Left ventricle myocardium inferior (tissue), 1 donor: ENCODE results near the gene ANKRD10. TPM values are rescaled to one million over a fixed set of nuclear protein-coding genes. Genes with fewer than 3 reads are reported as not detected.
A peak's percentile ranks its signal among the peaks of the same experiment; 100 is the strongest.

Experiments used
- DNase-seq: peaks from one replicate; pipeline ENCODE4 v3.0.0-alpha.2; 2020
- H3K27ac ChIP-seq: fragments of 200-600 bp; replicated peaks from 2 replicates; pipeline ENCODE4 v1.8.0; 2021
- H3K27me3 ChIP-seq: fragments of 200-600 bp; 2 replicates; pipeline ENCODE4 v1.8.0; 2021; ENCODE audit warnings: low read depth
- H3K36me3 ChIP-seq: fragments of 200-600 bp; 2 replicates; pipeline ENCODE4 v1.8.0; 2021
- H3K4me1 ChIP-seq: fragments of 200-600 bp; 2 replicates; pipeline ENCODE4 v1.8.0; 2021
- H3K4me3 ChIP-seq: fragments of 200-600 bp; 2 replicates; pipeline ENCODE4 v1.8.0; 2021; ENCODE audit warnings: mild to moderate bottlenecking, moderate library complexity
- H3K9me3 ChIP-seq: fragments of 200-600 bp; replicated peaks from 2 replicates; pipeline ENCODE4 v1.8.0; 2021
- intact Hi-C: fragments of 100-400 bp; cut with micrococcal nuclease; formaldehyde crosslinking; loops from one replicate; pipeline ENCODE4 v1.11.0; 2022
- total RNA-seq: library from RNA; stranded (reverse); fragmentation: NEBNext Ultra II Directional; extraction: Animal tissue kit (Norgen Biotek cat#: 25700); gene quantifications from one replicate; pipeline ENCODE4 v1.2.1, GENCODE V29; 2021
- TF ChIP-seq, protein P1 (sequence below): fragments of 200-600 bp; IDR thresholded peaks from 2 replicates; pipeline ENCODE4 v1.8.0; 2021; ENCODE audit warnings: antibody characterized with exemption, mild to moderate bottlenecking, borderline replicate concordance
- donor health status: DM: no; HTN: yes; CAD: no; lungs with severe emphysema.

ANKRD10 gene
- total RNA-seq, 1 donor from 2014 or later = 45.9 TPM

DNA sequence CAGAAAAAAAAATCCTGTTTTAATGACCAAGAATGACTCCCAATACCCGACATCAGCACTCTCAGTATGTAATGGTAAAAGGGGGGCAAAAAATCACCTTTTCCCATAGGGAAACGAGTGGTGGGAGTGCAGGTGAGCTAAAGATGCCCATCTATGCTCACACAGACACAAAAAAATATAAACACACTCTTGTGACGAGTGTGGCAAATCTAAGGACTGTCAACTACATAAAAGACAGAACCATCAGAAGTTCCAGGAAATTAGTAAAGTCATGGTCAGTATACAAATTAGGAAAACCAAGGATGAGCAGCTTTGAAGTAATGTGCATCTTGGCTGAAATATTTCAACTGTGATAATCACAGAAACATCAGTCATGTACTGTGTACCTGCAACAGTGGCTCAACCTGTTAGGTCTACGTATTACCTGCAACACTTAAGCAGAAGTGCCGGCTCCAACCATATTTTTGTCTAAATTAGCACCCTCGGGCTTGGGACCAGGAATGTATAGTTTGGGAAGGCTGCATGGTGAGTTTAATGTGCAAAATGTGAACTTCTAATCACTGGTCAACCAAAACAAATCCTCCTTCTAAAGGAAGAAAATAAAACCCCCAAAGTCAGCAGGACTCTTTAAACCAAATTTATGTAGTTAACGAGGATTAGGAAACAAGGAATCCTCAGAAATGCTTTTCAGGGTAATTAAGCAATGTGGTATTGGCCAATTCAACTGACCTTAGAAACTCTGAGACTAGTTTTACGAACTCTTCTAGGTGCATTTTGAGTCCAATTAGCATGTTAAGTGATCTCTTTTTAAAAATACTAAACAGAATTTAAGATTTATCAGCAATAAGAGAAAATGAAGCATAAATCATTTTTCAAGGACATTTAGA, 24.3 kb downstream of the ANKRD10 start:
- H3K36me3 ChIP-seq = peaks cover 22% of the 10 kb centered on the region
- TF ChIP-seq, protein P1, sequence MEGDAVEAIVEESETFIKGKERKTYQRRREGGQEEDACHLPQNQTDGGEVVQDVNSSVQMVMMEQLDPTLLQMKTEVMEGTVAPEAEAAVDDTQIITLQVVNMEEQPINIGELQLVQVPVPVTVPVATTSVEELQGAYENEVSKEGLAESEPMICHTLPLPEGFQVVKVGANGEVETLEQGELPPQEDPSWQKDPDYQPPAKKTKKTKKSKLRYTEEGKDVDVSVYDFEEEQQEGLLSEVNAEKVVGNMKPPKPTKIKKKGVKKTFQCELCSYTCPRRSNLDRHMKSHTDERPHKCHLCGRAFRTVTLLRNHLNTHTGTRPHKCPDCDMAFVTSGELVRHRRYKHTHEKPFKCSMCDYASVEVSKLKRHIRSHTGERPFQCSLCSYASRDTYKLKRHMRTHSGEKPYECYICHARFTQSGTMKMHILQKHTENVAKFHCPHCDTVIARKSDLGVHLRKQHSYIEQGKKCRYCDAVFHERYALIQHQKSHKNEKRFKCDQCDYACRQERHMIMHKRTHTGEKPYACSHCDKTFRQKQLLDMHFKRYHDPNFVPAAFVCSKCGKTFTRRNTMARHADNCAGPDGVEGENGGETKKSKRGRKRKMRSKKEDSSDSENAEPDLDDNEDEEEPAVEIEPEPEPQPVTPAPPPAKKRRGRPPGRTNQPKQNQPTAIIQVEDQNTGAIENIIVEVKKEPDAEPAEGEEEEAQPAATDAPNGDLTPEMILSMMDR = no peak
- H3K4me1 ChIP-seq = peaks cover 12% of the 10 kb centered on the region
- no peak for DNase-seq
- intact Hi-C loops = no loop called here
- H3K9me3 ChIP-seq = no peaks in the 10 kb centered on the region
- no peaks in the 10 kb centered on the region for H3K27me3 ChIP-seq
- no peak overlapping the region for H3K27ac ChIP-seq
- H3K4me3 ChIP-seq = no peak overlapping the region

DNA sequence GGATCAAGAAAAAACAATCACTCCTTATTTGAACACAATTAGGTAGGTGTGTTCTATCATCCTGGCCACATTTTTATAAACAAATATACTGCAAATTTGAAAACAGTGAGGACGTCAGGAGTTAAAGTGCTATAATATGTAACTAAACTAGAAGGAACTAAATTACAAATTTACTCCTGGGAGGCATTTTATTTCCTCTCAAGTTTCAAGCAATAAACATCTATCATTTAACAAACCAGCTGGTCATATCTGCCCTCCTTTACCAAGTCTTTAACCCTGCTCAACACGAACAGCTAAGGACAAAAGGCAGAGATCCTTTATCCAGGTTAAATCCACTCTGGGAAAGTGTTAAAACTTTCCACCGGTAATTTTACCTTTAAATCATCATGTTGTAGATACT, 26.5 kb downstream of the ANKRD10 start:
- intact Hi-C loops = no loop called here

DNA sequence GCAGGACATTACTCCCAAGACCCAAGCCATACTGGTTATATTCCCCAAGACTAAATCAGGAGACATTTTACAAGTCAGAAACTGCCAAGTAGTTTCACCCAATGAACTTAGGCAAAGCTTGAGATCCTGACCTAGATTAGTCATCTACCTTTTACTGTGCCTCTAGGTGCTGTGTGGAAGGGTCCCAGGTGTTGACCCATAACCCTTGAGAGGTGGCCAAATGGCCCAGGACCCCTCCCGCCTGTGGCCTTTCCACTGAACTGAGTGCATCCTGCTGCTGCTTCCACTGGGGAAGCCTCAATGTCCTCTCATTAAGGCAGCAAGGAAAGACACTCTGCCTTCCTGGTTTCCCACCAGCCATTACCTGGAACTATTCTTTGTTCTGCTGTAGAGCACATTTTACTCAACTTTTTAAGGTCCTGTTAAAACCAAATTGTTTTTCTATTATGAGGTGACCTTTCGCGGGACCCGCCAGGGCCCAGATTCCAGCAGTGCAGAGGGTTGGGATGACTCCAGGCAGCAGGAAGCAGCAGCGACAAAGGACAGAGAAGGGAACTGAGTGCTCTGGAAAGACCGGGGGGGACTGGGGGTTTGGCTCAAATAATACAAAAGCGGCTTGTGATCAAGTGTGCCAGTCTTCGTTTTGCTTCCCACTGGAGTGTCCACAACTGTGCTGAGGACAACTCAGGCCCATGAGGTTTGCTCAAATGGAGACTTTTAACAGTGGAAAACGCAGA, 27.1 kb downstream of the ANKRD10 start:
- intact Hi-C loops = no loop called here
- DNase-seq = no peak
- Histone ChIP-seq H3K27me3 (no peaks in the 10 kb centered on the region), H3K9me3 (no peaks in the 10 kb centered on the region), H3K4me3 (no peak overlapping the region), H3K4me1 (peaks cover 12% of the 10 kb centered on the region), H3K27ac (peak overlapping the region; percentile 13), H3K36me3 (peaks cover 14% of the 10 kb centered on the region)
- TF ChIP-seq, protein P1 = no peak

More for the DNA sequence above, 26.5 kb downstream of the ANKRD10 start:
- no peaks in the 10 kb centered on the region for H3K9me3 ChIP-seq
- TF ChIP-seq, protein P1 = no peak
- no peak for DNase-seq
- no peak overlapping the region for H3K4me3 ChIP-seq
- no peaks in the 10 kb centered on the region for H3K27me3 ChIP-seq
- peak overlapping the region; percentile 13 for H3K27ac ChIP-seq
- peaks cover 12% of the 10 kb centered on the region for H3K4me1 ChIP-seq
- peaks cover 16% of the 10 kb centered on the region for H3K36me3 ChIP-seq

DNA sequence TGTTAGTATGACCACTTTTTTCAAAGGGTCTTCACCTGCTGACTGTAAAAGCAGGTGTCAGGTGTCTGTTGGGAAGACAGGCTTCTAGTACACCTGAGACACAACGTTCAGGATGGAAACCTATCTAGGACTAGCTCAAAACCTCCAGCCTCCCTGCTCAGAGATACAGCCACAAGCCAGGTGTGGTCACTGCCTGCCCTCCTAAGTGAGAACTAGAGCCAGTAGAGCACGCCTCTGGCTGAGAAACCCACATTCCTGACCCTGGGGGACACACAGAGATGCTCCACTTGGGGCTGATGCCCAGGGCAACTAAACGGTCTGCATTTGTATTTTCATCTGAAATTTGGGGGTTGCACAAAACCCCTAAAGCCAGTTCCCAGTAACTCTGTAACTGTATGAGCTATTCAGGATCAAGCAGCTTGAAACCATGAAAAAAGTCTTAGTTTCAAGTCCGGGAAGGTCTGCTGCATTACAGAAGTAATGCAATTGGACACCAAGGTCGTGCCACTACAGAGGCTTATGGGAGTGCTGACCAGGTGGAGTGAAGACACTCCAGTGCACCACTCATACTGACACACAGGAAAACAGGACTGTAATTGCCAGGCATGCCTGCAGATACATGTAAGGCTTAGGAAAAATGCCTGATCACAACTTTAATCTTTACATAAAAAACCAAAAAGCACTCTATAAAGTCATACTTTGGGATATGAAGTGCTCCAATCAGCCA, 27.8 kb downstream of the ANKRD10 start:
- Histone ChIP-seq H3K9me3 (no peaks in the 10 kb centered on the region), H3K4me1 (peaks cover 12% of the 10 kb centered on the region), H3K4me3 (no peak overlapping the region), H3K27ac (peak overlapping the region; percentile 13), H3K36me3 (peaks cover 9% of the 10 kb centered on the region), H3K27me3 (no peaks in the 10 kb centered on the region)
- TF ChIP-seq, protein P1 = no peak
- intact Hi-C loops = no loop called here
- DNase-seq = no peak
